ENCODE measurements around the gene SLC19A2.
A peak's percentile ranks its signal among the peaks of the same experiment; 100 is the strongest.
"Not testable (repeated sequence)": the region's sequence is repeated elsewhere in the genome, so short reads cannot be mapped to it uniquely, and the experiment has no call there.

Gene SLC19A2

GRCh38 chr1:169485431-169486280, at the start of gene SLC19A2:
SLC19A2 (minus strand) TSS chr1:169485944; CDS start chr1:169485766, 178 bp downstream.
- DNase-seq (ENCODE audit: low read depth in 1 of 2, low spot score in 1 of 2): peak; percentile 79 to 90

GRCh38 chr1:169534653-169535052, 48.9 kb upstream of the SLC19A2 start:
- no peak for DNase-seq (ENCODE audit: low read depth in 1 of 2, low spot score in 1 of 2)

DNA sequence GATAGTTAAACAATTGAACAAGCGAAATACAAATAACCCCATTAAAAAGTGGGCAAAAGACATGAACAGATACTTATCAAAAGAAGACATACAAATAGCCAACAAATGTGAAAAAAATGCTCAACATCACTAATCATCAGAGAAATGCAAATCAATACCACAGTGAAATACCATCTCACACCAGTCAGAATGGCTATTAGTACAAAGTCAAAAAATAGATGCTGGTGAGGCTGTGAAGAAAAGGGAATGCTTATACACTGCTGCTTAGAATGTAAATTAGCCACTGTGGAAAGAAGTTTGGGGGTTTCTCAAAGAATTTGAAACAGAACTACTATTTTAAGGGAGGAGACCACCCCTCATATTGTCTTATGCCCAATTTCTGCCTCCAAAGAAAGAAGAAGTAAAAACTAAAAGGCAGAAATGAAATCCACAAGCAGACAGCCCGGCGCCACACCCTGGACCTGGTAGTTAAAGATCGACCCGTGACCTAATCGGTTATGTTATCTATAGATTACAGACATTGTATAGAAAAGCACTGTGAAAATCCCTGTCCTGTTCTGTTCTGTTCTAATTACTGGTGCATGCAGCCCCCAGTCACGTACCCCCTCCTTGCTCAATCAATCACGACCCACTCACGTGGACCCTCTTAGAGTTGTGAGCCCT, 47.9 kb upstream of the SLC19A2 start:
- not testable (repeated sequence) for DNase-seq (ENCODE audit: low read depth in 1 of 2, low spot score in 1 of 2)

GRCh38 chr1:169530448-169530847, 44.7 kb upstream of the SLC19A2 start:
- no peak for DNase-seq (ENCODE audit: low read depth in 1 of 2, low spot score in 1 of 2)

DNA sequence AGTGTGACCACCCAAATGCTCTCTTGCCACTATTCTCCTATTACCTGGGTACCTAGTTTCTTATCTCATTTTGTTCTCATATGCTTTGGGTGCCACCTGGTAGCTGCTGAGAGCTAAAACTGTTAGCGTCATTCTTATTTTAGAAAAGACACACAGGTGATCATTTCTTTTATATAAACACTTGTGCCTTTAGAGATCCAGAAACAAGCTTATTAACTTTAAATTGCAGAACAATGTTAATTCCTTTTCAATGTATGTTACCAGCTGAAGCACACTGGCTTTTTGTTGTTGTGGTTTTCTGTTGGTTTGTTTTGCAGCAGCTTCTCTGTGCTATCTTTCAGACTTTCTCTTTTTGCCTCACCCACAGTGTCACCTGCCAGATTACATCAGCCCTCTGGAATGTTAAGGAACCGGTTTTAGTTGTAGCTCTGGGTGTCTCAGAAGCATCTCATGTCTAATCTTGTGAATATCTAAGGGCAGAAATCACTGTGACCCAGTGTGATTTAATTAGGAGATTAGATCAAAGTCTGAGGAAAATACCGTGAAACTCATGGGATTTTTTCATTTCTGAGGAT, 43.4 kb upstream of the SLC19A2 start:
- DNase-seq (ENCODE audit: low read depth in 1 of 2, low spot score in 1 of 2): no peak

DNA sequence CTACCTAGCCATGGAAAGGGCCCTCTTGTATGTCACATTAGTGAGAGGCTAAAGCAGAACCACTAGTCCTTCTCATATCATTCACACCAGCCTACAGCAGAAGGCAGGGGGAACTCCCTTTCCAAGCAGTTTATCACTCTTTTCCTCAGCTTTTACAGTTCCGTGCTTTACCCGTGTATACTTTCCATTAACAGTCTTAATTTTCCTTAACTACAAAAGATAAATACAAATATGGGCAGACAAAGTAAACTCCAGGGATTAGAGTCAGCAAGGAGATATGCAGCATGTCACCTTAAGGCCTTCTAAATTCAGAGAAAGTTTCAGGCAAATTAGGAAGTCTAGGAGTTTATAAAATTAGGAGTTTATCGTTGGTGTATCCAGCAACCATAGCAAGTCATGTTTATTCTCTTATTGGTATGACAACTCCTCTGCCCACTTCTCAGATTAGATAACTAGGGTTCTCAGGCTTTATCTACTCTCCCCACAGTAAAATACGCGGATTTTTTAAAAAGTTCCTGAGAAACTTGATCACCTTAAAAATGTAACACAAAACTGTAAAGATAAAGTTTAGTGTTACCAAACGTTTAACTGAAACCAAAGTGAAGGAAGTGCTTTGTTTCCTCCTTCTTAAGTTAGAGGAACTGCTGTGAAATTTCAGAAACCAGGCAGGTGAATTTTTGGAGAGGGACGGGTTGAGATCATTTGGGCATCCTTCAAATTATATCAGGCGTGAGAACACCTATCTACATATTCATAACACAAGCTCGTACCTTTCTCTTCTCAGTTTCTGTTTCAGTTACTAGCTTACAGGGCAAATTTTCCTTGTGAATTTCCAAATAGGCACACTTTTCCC, 42.7 kb upstream of the SLC19A2 start:
- no peak for DNase-seq (ENCODE audit: low read depth in 1 of 2, low spot score in 1 of 2)

DNA sequence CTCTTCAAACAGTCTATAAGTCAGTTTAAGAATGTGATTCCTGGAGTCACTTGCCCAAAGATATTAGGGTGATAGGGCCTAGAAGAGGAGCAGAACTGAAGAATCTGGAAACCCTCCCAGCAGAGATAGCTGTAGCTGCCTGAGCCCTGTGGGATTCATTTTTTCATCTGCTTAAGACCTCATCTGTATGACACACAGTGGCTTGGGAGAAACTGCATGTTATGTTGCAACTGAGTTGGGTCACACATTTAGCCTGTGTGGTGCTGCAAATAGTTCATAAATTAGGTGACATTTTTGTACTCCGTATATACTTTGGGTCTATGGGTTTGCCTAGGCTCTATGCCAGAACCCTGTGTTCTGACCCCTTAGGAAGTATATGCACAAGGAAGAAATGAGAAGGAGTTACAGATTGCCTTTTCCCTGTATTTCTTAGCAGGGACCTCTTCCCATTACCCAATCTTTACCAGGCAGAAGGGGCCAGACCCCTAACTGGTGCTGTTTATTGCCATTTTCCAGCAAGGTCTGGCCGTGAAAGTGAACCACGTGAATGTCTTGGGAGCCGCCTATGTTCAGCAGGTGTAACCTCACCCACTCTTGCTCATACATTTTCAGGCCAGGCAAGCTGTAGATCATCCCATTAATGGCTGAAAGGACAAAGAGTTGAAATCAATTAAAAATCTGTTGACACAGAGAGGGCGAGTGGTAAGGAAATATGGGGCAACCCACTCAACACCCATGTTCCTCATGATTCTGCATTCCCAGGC, 41.9 kb upstream of the SLC19A2 start:
- DNase-seq (ENCODE audit: low read depth in 1 of 2, low spot score in 1 of 2): no peak

GRCh38 chr1:169527001-169527400, 41.3 kb upstream of the SLC19A2 start:
- no peak for DNase-seq (ENCODE audit: low read depth in 1 of 2, low spot score in 1 of 2)

DNA sequence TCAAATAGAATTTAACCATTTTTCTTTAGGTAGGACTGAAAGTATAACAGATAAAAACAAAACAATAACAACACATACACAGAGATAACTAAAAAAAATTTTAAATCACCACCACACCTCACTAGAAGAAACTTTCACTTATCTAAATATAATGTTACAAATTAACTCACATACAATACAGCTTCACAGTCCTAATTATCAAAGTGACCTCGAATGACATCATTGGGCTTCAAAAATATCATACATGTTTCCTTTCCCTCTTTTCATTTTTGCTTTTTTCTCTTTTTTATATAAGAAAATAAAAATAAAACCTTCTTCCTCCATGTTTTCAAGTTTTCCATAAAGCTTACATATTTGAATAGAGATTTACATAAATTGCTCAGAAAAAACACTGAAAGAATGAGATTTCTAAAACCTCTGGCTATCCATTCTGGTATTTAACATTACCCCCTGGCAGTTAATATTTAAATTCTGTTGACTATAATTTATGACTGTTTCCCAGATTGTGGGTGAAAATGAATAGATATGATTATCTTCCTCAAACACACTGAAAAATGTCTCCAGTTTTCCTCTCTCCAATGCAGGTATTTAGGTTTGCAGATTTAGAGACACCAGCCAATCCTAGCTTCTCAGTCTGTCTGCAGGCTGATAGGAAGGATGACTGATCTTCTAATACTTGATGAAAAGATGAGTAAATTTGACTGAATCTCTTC, 40.5 kb upstream of the SLC19A2 start:
- no peak for DNase-seq (ENCODE audit: low read depth in 1 of 2, low spot score in 1 of 2)

GRCh38 chr1:169525391-169525790, 39.6 kb upstream of the SLC19A2 start:
- no peak for DNase-seq (ENCODE audit: low read depth in 1 of 2, low spot score in 1 of 2)

DNA sequence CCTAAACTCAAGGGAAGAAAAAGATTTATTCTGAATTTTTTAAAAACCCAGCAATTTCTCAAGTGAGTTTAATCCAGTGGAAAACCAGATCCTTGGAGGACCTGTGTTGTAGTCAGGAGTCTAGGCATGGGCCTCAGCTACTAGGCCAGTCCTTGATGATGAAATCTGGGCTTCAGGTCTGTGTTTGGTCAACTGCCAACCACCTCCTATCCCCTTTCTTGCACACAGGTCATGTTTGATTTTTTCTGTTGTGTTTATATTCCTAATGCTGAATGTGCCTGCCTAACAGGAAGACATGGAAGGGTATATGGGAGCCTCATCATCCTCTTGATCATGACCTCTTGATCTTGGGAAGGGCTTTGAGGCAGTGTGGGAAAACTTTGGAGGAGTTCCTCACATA, 38.2 kb upstream of the SLC19A2 start:
- DNase-seq (ENCODE audit: low read depth in 1 of 2, low spot score in 1 of 2): no peak

DNA sequence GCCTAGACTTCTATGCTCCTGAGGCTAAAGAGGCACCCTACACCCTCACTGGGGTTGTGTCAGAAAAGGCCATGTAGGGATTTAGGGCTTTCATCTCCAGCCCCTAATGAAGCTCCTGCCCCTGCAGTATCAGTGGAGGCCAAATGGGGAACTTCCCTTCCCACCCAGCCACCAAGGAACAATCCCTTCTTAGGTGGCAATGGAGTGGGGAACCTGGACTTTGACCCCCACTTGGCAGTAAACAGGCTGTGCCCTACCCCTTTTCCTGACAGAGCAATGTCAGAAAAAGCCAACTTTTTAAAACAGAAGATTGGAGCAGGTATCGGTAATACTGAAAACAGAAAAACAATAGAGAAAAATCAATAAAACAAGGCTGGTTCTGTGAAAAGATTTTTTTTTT, 35.5 kb upstream of the SLC19A2 start:
- DNase-seq (ENCODE audit: low read depth in 1 of 2, low spot score in 1 of 2): no peak

- no peak for DNase-seq (ENCODE audit: low read depth in 1 of 2, low spot score in 1 of 2)
Measured at GRCh38 chr1:169517558-169518186, 31.9 kb upstream of the SLC19A2 start.

DNA sequence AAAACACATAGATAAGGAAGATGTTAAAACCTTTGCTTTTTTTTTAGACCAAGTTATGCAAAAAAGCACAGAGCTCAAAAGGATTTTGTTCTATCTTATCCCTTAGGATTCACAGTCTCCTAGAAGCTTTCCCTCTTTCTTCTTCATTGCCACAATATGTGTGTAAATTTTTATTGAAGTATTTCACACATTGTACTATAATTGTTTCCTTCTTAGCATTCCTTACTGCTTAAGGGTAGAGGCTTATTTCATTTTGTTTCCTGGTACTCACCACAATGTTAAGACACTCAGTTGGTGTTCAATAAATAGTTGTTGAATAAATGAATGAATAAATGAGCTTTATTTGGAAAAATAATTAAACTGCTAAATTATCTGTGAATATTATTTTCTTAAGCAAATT, 29.9 kb upstream of the SLC19A2 start:
- DNase-seq (ENCODE audit: low read depth in 1 of 2, low spot score in 1 of 2): no peak

DNA sequence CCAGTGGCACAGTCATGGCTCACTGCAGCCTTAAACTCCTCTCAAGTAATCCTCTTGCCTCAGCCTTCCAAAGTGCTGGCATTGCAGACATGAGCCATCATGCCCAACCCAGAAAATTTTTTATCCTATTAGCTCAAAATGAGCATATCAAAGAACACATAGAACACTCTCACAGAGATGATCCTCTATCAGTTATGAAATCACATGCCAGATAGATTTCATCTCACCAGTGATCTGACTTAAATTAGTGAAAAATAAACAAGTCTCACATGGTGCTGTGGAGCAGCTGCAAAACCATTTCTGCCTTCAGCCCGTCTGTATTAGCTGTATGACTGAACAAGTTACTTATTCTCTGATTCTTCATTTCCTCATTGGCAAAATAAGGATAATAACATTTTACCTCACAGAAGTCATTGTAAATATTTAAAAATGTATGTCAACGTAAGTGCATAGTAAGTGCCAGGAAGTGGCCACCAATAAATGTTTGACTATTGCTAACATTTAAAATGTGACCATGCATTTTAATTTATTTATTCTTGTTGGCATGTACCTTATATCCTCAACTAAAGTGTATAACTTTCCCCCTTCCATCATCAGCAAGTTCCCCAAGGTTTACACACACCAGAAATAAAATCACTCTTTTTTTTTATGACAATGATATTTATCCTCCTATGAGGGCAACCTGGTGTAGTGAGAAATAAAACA, 29.0 kb upstream of the SLC19A2 start:
- no peak for DNase-seq (ENCODE audit: low read depth in 1 of 2, low spot score in 1 of 2)

DNA sequence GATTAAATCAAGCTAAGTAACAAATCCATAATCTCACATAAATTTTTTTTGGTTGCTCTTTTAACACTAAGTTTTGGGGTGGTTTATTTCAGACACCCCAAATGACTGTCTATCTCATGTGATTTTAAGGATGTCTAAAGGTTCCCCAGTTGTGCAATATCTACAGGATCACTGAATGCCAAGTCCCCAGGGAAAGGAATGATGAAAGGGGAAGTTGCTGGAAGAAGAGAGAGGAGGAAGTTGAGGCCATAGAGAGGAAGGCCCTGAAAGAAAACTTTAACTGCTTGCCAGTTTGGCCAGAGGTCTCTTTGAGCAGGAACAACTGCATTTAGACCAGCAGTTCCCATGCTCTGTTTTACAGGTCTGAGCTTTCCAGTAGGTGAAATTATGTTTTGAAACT, 27.5 kb upstream of the SLC19A2 start:
- DNase-seq (ENCODE audit: low read depth in 1 of 2, low spot score in 1 of 2): no peak

DNA sequence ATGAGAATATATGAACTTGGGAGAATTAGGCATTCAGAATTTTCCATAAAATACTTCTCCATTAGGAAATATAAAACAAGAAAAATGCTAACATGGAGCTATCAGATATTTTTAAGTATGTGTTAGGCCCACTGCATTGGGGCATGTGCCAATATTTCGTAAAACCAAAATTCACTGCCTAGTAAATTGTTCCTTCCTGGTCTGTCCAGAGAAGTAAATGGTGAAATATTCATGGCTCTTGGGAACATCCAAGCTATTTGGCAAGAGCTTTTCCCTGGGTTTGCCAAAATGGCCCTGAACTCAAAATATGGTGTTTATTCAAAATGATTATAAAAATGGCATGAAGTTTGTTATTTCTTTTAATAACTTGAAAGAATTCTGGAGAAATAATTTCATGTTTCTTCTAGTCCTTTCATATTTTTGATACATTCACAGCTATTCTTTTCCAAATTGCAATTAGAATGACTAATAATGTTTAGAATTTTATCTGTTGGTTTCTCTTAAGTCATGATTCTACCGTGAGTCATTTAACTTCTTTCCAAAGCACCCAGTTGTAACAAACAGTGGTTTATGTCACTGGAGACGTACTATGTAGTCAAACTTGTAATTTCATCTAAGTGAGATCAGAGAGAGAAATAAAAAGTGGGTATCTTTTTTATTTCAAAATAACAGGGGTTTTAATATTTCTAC, 25.7 kb upstream of the SLC19A2 start:
- no peak for DNase-seq (ENCODE audit: low read depth in 1 of 2, low spot score in 1 of 2)

- DNase-seq (ENCODE audit: low read depth in 1 of 2, low spot score in 1 of 2): no peak
Measured at GRCh38 chr1:169510060-169510459, 24.3 kb upstream of the SLC19A2 start.

Measured in activated CD4-positive, alpha-beta T cell treated with anti-CD3 and anti-CD28 coated beads, Interleukin-2, amount 50 U/mL, for 24 hours (primary cell).